GM12878 (cell line): ENCODE measurements around the gene SESN1. TPM values are rescaled to one million over a fixed set of nuclear protein-coding genes. Genes with fewer than 3 reads are reported as not detected.

Source experiments
- ATAC-seq: fragments of 200-7000 bp; cut with Tn5 transposase; 3 replicates; pipeline ENCODE4 v1.9.1; 2020; ENCODE audit warnings: mild to moderate bottlenecking, moderate library complexity
- BruUV-seq: library from RNA; stranded (reverse); fragments of 400-500 nt; replicated peaks from 2 replicates; lab custom pipeline; 2021; lab: Mats Ljungman, UMichigan
- CTCF ChIA-PET: fragments of 300-600 bp; sonication (Branson Sonifier 250); formaldehyde crosslinking; extraction: SDS; loops from one replicate; lab custom pipeline; 2021; ENCODE audit warnings: inconsistent platforms; lab: Yijun Ruan, JAX
- POLR2A ChIA-PET: fragments of 350-600 bp; formaldehyde crosslinking; extraction: SDS; loops from one replicate; lab custom pipeline; 2021; ENCODE audit warnings: inconsistent platforms; lab: Charles Lee
- RAD21 ChIA-PET: fragments of 300-600 bp; sonication (Branson Sonifier 250); formaldehyde crosslinking; loops from one replicate; lab custom pipeline; 2023; ENCODE audit warnings: antibody characterized with exemption; ENCODE audit not compliant: unreplicated experiment; lab: Charles Lee
- SMC1A ChIA-PET: fragments of 300-600 bp; sonication (Branson Sonifier 250); formaldehyde crosslinking; loops from one replicate; lab custom pipeline; 2023; ENCODE audit not compliant: unreplicated experiment, uncharacterized antibody; lab: Charles Lee
- DNase-seq: peaks from one replicate; pipeline ENCODE4 v3.0.0-alpha.2; 2011; ENCODE audit warnings: low read depth, low spot score
- FAIRE-seq: peaks from 3 replicates; lab custom pipeline; 2011; peaks lifted over from hg19 to GRCh38; lab: Jason Lieb, UNC
- H2AFZ ChIP-seq: 2 replicates; pipeline ENCODE4 v1.6.0; 2011; ENCODE audit warnings: low read depth, low read length, control low read depth; ENCODE audit not compliant: control insufficient read depth
- H3K27ac ChIP-seq: 2 replicates; pipeline ENCODE4 v1.5.1; 2011; ENCODE audit warnings: control low read depth; ENCODE audit not compliant: control insufficient read depth, insufficient read depth
- H3K27me3 ChIP-seq, 2 experiments: replicated peaks in 1 of 2; 2 replicates each; pipeline versions ENCODE4 v1.6.0 to v1.6.1; 2011; ENCODE audit warnings: low read length in 1 of 2; ENCODE audit not compliant: control insufficient read depth in 2 of 2, insufficient read depth in 2 of 2
- H3K36me3 ChIP-seq, 2 experiments: 2 replicates each; pipeline ENCODE4 v1.5.1; 2011; ENCODE audit warnings: low read length in 1 of 2; ENCODE audit not compliant: control insufficient read depth in 2 of 2, insufficient read depth in 2 of 2
- H3K4me1 ChIP-seq: 2 replicates; pipeline ENCODE4 v1.6.1; 2011; ENCODE audit warnings: mild to moderate bottlenecking, low read length, moderate library complexity, mixed read lengths; ENCODE audit not compliant: control insufficient read depth, insufficient read depth
- H3K4me2 ChIP-seq: 2 replicates; pipeline ENCODE4 v1.6.0; 2011; ENCODE audit warnings: control low read depth; ENCODE audit not compliant: control insufficient read depth, insufficient read depth
- H3K4me3 ChIP-seq: fragments of 200-600 bp; sonication (generic); 2 replicates; pipeline ENCODE4 v1.5.1; 2016
- H3K79me2 ChIP-seq: 2 replicates; pipeline ENCODE4 v1.6.0; 2011; ENCODE audit warnings: low read length; ENCODE audit not compliant: control insufficient read depth, insufficient read depth
- H3K9ac ChIP-seq: 2 replicates; pipeline ENCODE4 v1.8.0; 2011; ENCODE audit warnings: low read length, control low read depth, mixed read lengths; ENCODE audit not compliant: control insufficient read depth, insufficient read depth
- H3K9me3 ChIP-seq: replicated peaks from 3 replicates; pipeline ENCODE4 v1.5.1; 2011; ENCODE audit warnings: mild to moderate bottlenecking, low read length; ENCODE audit not compliant: control insufficient read depth, insufficient read depth
- H4K20me1 ChIP-seq: 2 replicates; pipeline ENCODE4 v1.6.0; 2011; ENCODE audit not compliant: control insufficient read depth, insufficient read depth
- BCLAF1 ChIP-seq: fragments of 450-650 bp; IDR thresholded peaks from 2 replicates; pipeline ENCODE4 v1.6.1; 2017; ENCODE audit warnings: antibody characterized with exemption, mild to moderate bottlenecking, moderate library complexity
- CBX3 ChIP-seq: fragments of 200-600 bp; sonication (generic); IDR thresholded peaks from 2 replicates; pipeline ENCODE4 v1.6.1; 2016; ENCODE audit warnings: low read depth, borderline replicate concordance
- CREM ChIP-seq: IDR thresholded peaks from 2 replicates; pipeline ENCODE4 v1.6.1; 2014; ENCODE audit warnings: antibody characterized with exemption, low read depth
- CUX1 ChIP-seq: IDR thresholded peaks from 2 replicates; pipeline ENCODE4 v1.6.1; 2012; ENCODE audit warnings: improper control_type of control experiment, low read depth, low read length; ENCODE audit not compliant: insufficient replicate concordance
- GATAD2B ChIP-seq: fragments of 450-650 bp; conservative IDR thresholded peaks from 2 replicates; pipeline ENCODE4 v1.6.1; 2017; ENCODE audit warnings: low read depth, mild to moderate bottlenecking, moderate library complexity
- HCFC1 ChIP-seq: fragments of 150-350 bp; IDR thresholded peaks from 2 replicates; pipeline ENCODE4 v1.6.1; 2014; ENCODE audit warnings: low read length
- KDM1A ChIP-seq: fragments of 200-600 bp; sonication (generic); IDR thresholded peaks from 2 replicates; pipeline ENCODE4 v1.6.1; 2016; ENCODE audit warnings: borderline replicate concordance
- NFXL1 ChIP-seq: fragments of 450-650 bp; IDR thresholded peaks from 2 replicates; pipeline ENCODE4 v1.6.1; 2017; ENCODE audit warnings: antibody characterized with exemption, mild to moderate bottlenecking, borderline replicate concordance
- PRDM15 ChIP-seq: fragments of 450-650 bp; formaldehyde crosslinking; IDR thresholded peaks from 2 replicates; pipeline ENCODE4 v1.4.0; 2020; ENCODE audit warnings: mild to moderate bottlenecking, moderate library complexity
- RB1 ChIP-seq: fragments of 450-650 bp; formaldehyde crosslinking; IDR thresholded peaks from 2 replicates; pipeline ENCODE4 v1.6.1; 2017; ENCODE audit warnings: mild to moderate bottlenecking, borderline replicate concordance
- RBBP5 ChIP-seq: fragments of 200-600 bp; sonication (generic); conservative IDR thresholded peaks from 2 replicates; pipeline ENCODE4 v1.6.1; 2016
- RFX5 ChIP-seq: IDR thresholded peaks from 2 replicates; pipeline ENCODE4 v1.6.1; 2011; ENCODE audit warnings: low read depth, low read length, improper control_type of control experiment
- ZBED1 ChIP-seq: IDR thresholded peaks from 2 replicates; pipeline ENCODE4 v1.6.1; 2016; ENCODE audit warnings: borderline replicate concordance
- ZNF274 ChIP-seq: IDR thresholded peaks from one replicate; pipeline ENCODE4 v1.8.0; 2011; ENCODE audit not compliant: insufficient read length, insufficient read depth
- WGBS: methylation state at CpG from one replicate; pipeline ENCODE4 v1.1.6; 2016; ENCODE audit warnings: low lambda C conversion rate; ENCODE audit not compliant: insufficient replicate concordance, insufficient coverage; ENCODE audit errors: missing lambda C conversion rate; 5-methylcytosine and 5-hydroxymethylcytosine counted together
- in situ Hi-C: fragments of 300-500 bp; cut with MboI; formaldehyde crosslinking; loops from 9 replicates; pipeline ENCODE4 v1.14.3; 2018; ENCODE audit warnings: mixed read lengths
- intact Hi-C: fragments of 100-400 bp; cut with micrococcal nuclease; formaldehyde crosslinking; loops from one replicate; pipeline ENCODE4 v1.14.2; 2022; ENCODE audit not compliant: unreplicated experiment
- polyA plus RNA-seq, 11 experiments: library from polyadenylated mRNA; depleted of rRNA in 4 of 11; unstranded in 6 of 11; stranded (reverse) in 5 of 11; fragments of >200 nt; fragmentation: Nextera tagmentation in 4 of 11; fragmentation: Illumina TruSeq in 1 of 11; extraction: Ambion mirVana in 4 of 11; extraction: Trizol in 1 of 11; gene quantifications; 1 replicate in 1 of 11; 2 replicates in 10 of 11; pipeline versions ENCODE4 v1.2.1 to v1.2.3, GENCODE V29; 2011 to 2016; ENCODE audit warnings: inconsistent platforms in 2 of 11, missing spikeins in 2 of 11, low read depth in 1 of 11
- total RNA-seq, 4 experiments: library from RNA; depleted of rRNA in 3 of 4; stranded (reverse); fragments of >200 nt in 3 of 4; fragmentation: Illumina TruSeq in 1 of 4; extraction: Trizol in 1 of 4; gene quantifications; 2 replicates each; pipeline versions ENCODE4 v1.2.1 to v1.2.3, GENCODE V29; 2013 to 2021

SESN1 gene
- total and polyA plus RNA-seq, 10 of the 15 experiments (the other 5 are each of a cell fraction or from before 2014, with no cell fraction given): 1.3 to 13.0 (median 3.3) TPM

- in situ Hi-C loops: no loop called here
- CTCF ChIA-PET: interaction anchor here (1.8 kb wide), 2 partner anchors 58 to 60 kb away, joined by 5 to 7 read pairs; no protein-coding TSS in a partner anchor
- TF ChIP-seq HCFC1: no peak
- TF ChIP-seq NFXL1: no peak
- no peak for TF ChIP-seq CUX1
- TF ChIP-seq RBBP5: no peak
- TF ChIP-seq KDM1A: no peak
- TF ChIP-seq RB1: no peak
- TF ChIP-seq GATAD2B: no peak
- no peak for TF ChIP-seq BCLAF1
- no peak for TF ChIP-seq ZNF274
- TF ChIP-seq CBX3: no peak
- no peak for TF ChIP-seq ZBED1
- TF ChIP-seq RFX5: no peak
- no peak for TF ChIP-seq PRDM15 (CRISPR knock-in tag)
- TF ChIP-seq CREM: no peak
Measured at GRCh38 chr6:109014606-109015005, 80.0 kb downstream of the SESN1 start.

More at GRCh38 chr6:109014606-109015005, 80.0 kb downstream of the SESN1 start:
- DNase-seq (no peak), FAIRE-seq (no peak), ATAC-seq (no peak)
- H3K27ac ChIP-seq: no peak overlapping the region
- H3K27me3 ChIP-seq: peaks cover 0 to 9% of the 10 kb centered on the region in 2 experiments
- intact Hi-C loops: no loop called here
- no peak overlapping the region for H3K4me3 ChIP-seq
- H4K20me1 ChIP-seq: no peaks in the 10 kb centered on the region
- ChIA-PET SMC1A (no interaction called here), RAD21 (interaction anchor here (0.6 to 1.2 kb wide), 2 partner anchors 14 to 121 kb away, joined by 3 read pairs; no protein-coding TSS in a partner anchor), POLR2A (no interaction called here)
- H3K4me2 ChIP-seq: no peak overlapping the region
- H3K79me2 ChIP-seq: no peaks in the 10 kb centered on the region
- WGBS: 29% methylated on average over 2 of the region's 2 CpGs
- no TSS peak for BruUV-seq
- no peak overlapping the region for H2AFZ ChIP-seq
- no peaks in the 10 kb centered on the region for H3K9me3 ChIP-seq
- no peak overlapping the region for H3K9ac ChIP-seq
- no peaks in the 10 kb centered on the region for H3K36me3 ChIP-seq
- no peaks in the 10 kb centered on the region for H3K4me1 ChIP-seq
